HG03378 (cell line): ENCODE measurements around the gene MRC2.
"Not testable (repeated sequence)": the region's sequence is repeated elsewhere in the genome, so short reads cannot be mapped to it uniquely, and the experiment has no call there.

Experiments
- ATAC-seq: cut with Tn5 transposase; IDR thresholded peaks from one replicate; pipeline ENCODE4 v1.9.1; 2021; ENCODE audit warnings: mild to moderate bottlenecking, moderate library complexity; ENCODE audit not compliant: unreplicated experiment

MRC2 gene

GRCh38 chr17:62613095-62613494, 14.4 kb upstream of the MRC2 start:
- not testable (repeated sequence) for ATAC-seq

- ATAC-seq, result no peak
Observed at GRCh38 chr17:62614142-62614541, 13.3 kb upstream of the MRC2 start.

- ATAC-seq, result no peak
Observed at GRCh38 chr17:62615503-62615902, 12.0 kb upstream of the MRC2 start.

GRCh38 chr17:62616993-62617893, 10.2 kb upstream of the MRC2 start:
- no peak for ATAC-seq

GRCh38 chr17:62617894-62618472, 9.5 kb upstream of the MRC2 start:
- ATAC-seq, result no peak

DNA sequence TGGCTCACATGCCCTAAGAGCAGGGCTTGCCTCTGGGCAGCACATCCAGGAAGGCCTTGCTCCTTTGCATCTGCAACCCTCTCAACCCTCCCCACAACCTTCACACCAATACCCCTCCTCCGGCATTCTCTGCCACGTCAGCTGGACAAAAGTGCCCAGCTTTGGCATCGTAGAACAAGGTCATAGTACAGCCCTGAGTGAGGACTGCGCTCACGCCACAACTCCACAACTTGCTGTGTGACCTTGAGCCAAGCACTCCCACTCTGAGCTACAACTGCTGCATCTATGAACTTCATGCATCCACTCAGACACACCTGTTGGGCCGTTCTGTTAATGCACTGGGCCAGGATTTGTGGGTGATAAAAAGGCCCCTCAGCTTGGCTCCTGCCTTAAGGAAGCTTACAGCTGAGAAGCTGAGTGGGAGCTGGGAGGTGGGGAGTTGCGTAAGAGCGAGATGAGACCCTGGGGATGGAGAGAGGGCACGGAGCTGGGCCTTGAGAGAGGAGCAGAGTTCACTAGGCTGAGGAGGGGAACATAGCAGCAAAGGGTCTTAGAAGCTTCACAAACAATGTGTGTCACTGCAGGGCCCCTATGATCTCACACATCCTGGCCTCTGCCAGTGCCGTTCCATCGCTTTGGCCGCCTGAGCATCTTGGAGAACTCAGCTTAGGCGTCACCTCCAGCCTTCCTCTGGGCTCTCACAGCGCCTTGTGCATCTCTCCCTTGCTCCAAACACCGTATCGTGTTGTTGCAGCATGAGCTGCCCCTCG, 8.6 kb upstream of the MRC2 start:
- ATAC-seq, result no peak

DNA sequence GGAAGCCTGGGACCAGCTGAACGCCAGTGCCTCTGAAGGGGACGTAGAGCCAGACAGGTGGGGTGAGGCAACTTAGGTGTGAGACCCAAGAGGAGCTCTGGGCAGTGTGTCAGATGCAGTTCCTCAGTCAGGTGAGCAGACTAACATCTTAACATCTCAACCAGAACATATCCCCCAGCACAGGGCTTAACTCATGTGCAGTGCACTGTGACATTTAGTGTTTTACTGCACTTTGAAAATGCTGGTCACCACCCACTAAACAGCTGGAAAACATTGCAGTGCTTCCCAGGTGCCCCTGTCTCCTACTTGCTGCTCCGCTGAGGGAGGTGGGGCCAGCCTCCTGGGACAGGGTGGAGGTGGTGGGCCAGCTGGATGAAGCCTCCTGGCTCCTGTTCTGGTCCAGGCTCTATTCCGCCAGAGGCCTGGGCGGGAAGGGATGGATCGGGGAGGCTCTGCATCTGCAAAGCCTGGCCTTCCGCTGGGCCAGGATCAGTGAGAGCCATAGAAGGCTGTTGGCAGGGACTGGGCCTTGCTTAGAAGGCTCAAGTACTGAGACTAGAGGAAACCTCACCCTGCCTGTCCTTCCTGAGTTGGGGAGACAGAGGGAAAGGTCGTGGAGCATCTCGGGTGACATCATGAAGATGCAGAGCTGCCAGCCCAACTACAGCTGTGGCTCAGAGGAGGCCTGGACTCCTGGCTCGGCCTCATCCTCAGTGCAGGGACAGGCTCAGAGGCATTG, 7.9 kb upstream of the MRC2 start:
- ATAC-seq, result no peak

DNA sequence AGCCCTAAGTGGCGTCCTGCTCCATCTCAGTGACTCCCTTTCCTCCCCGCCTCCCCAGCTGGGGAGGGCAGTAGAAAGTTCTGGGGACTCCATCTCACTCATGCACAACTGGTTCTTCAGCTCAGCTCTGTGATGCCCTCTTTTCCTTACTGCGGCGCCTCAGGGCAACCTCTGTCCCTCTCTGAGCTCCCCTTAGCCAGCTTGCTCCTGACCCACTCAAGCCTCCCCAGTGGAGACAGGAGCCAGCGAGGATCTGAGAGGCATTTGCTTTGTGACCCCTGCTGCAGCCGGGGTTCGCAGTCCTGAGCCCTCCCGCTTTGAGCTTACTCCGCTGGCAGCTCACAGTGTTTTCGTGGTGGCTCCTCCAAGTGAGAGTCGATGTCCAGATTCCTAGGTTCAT, 6.2 kb upstream of the MRC2 start:
- ATAC-seq, result no peak

GRCh38 chr17:62625184-62625869, 2.1 kb upstream of the MRC2 start:
- ATAC-seq, result no peak

DNA sequence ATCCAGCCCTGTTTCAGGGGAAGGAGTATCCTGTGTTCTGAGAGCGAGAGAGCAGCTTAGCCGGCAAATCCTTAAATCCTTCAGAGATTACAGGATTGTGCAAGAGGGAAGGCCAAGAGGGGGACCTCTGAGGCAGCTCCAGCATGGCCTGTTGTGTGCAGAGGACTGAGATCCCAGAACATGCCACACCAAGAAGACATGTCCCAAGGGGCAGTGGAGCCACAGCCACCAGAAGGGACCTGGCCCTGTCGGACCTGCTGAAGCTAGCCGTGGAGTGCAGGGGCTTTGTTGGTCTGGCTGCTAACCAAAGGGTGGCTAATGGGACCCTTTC, 1.6 kb upstream of the MRC2 start:
- ATAC-seq, result no peak

GRCh38 chr17:62626719-62627218, 701 bp upstream of the MRC2 start:
- no peak for ATAC-seq

GRCh38 chr17:62627904-62628633, 599 bp downstream of the MRC2 start:
- ATAC-seq, result no peak

GRCh38 chr17:62628831-62629555, 1.5 kb downstream of the MRC2 start:
- no peak for ATAC-seq

- no peak for ATAC-seq
Observed at GRCh38 chr17:62629556-62630364, 2.3 kb downstream of the MRC2 start.

- ATAC-seq, result no peak
Observed at GRCh38 chr17:62630365-62631085, 3.1 kb downstream of the MRC2 start.

- ATAC-seq, result no peak
Observed at GRCh38 chr17:62631086-62631935, 3.8 kb downstream of the MRC2 start.
